HEK293 (cell line): ENCODE measurements around the gene PPP1R14B.

Experiments used
- BCL11A ChIP-seq: fragments of 450-650 bp; formaldehyde crosslinking; IDR thresholded peaks from 2 replicates; pipeline ENCODE4 v1.5.1; 2016; ENCODE audit warnings: low read depth, missing biosample characterization, missing genetic modification characterization
- BCL11B ChIP-seq: fragments of 450-650 bp; formaldehyde crosslinking; IDR thresholded peaks from 2 replicates; pipeline ENCODE4 v1.5.1; 2016; ENCODE audit warnings: low read depth, missing biosample characterization, missing genetic modification characterization
- BCL6B ChIP-seq: fragments of 450-650 bp; formaldehyde crosslinking; IDR thresholded peaks from 2 replicates; pipeline ENCODE4 v1.5.1; 2017; ENCODE audit warnings: missing biosample characterization, missing genetic modification characterization
- HIC1 ChIP-seq: fragments of 450-650 bp; formaldehyde crosslinking; IDR thresholded peaks from 2 replicates; pipeline ENCODE4 v1.5.1; 2016; ENCODE audit warnings: missing biosample characterization, missing genetic modification characterization
- OVOL3 ChIP-seq: fragments of 450-650 bp; formaldehyde crosslinking; IDR thresholded peaks from 2 replicates; pipeline ENCODE4 v1.5.1; 2016; ENCODE audit warnings: missing biosample characterization, missing genetic modification characterization
- SP2 ChIP-seq: fragments of 450-650 bp; formaldehyde crosslinking; IDR thresholded peaks from 2 replicates; pipeline ENCODE4 v1.5.1; 2016; ENCODE audit warnings: missing biosample characterization, missing genetic modification characterization
- SP3 ChIP-seq: fragments of 450-650 bp; formaldehyde crosslinking; IDR thresholded peaks from 2 replicates; pipeline ENCODE4 v1.5.1; 2016; ENCODE audit warnings: missing biosample characterization, missing genetic modification characterization
- ZBTB44 ChIP-seq: fragments of 450-650 bp; IDR thresholded peaks from 2 replicates; pipeline ENCODE4 v1.5.1; 2018; ENCODE audit warnings: missing biosample characterization, mild to moderate bottlenecking, missing genetic modification characterization
- ZBTB49 ChIP-seq: fragments of 450-650 bp; formaldehyde crosslinking; IDR thresholded peaks from 2 replicates; pipeline ENCODE4 v1.5.1; 2016; ENCODE audit warnings: missing biosample characterization, missing genetic modification characterization, low read depth
- ZNF140 ChIP-seq: fragments of 450-650 bp; formaldehyde crosslinking; IDR thresholded peaks from 2 replicates; pipeline ENCODE4 v1.5.1; 2016; ENCODE audit warnings: missing biosample characterization, missing genetic modification characterization
- ZNF148 ChIP-seq: fragments of 450-650 bp; formaldehyde crosslinking; IDR thresholded peaks from 2 replicates; pipeline ENCODE4 v1.5.0; 2017; ENCODE audit warnings: missing biosample characterization, missing genetic modification characterization, borderline replicate concordance
- ZNF2 ChIP-seq: fragments of 450-650 bp; formaldehyde crosslinking; IDR thresholded peaks from 2 replicates; pipeline ENCODE4 v1.5.1; 2016; ENCODE audit warnings: missing biosample characterization, missing genetic modification characterization
- ZNF223 ChIP-seq: fragments of 450-650 bp; formaldehyde crosslinking; IDR thresholded peaks from 2 replicates; pipeline ENCODE4 v1.5.1; 2016; ENCODE audit warnings: missing biosample characterization, missing genetic modification characterization
- ZNF24 ChIP-seq: fragments of 450-650 bp; formaldehyde crosslinking; IDR thresholded peaks from 2 replicates; pipeline ENCODE4 v1.5.1; 2016; ENCODE audit warnings: missing biosample characterization, missing genetic modification characterization
- ZNF274 ChIP-seq, 2 experiments: fragments of 200-500 bp in 1 of 2; fragments of 450-650 bp in 1 of 2; sonication (Bioruptor generic) in 1 of 2; formaldehyde crosslinking in 1 of 2; IDR thresholded peaks; 2 replicates each; pipeline versions ENCODE4 v1.5.1 to v1.6.1; 2014 to 2016; ENCODE audit warnings: borderline replicate concordance in 1 of 2, inconsistent platforms in 1 of 2, low read length in 1 of 2, missing biosample characterization in 1 of 2, missing genetic modification characterization in 1 of 2
- ZNF302 ChIP-seq: fragments of 450-650 bp; formaldehyde crosslinking; IDR thresholded peaks from 2 replicates; pipeline ENCODE4 v1.5.1; 2016; ENCODE audit warnings: missing biosample characterization, missing genetic modification characterization, low read depth
- ZNF324 ChIP-seq: fragments of 450-650 bp; formaldehyde crosslinking; IDR thresholded peaks from 2 replicates; pipeline ENCODE4 v1.5.1; 2016; ENCODE audit warnings: missing biosample characterization, missing genetic modification characterization
- ZNF366 ChIP-seq: fragments of 450-650 bp; formaldehyde crosslinking; conservative IDR thresholded peaks from 2 replicates; pipeline ENCODE4 v1.5.1; 2016; ENCODE audit warnings: missing biosample characterization, missing genetic modification characterization
- ZNF558 ChIP-seq: fragments of 450-650 bp; formaldehyde crosslinking; IDR thresholded peaks from 2 replicates; pipeline ENCODE4 v1.5.1; 2016; ENCODE audit warnings: missing biosample characterization, missing genetic modification characterization
- ZNF596 ChIP-seq: fragments of 450-650 bp; IDR thresholded peaks from 2 replicates; pipeline ENCODE4 v1.5.0; 2018; ENCODE audit warnings: missing biosample characterization, mild to moderate bottlenecking, missing genetic modification characterization, moderate library complexity
- ZNF629 ChIP-seq: fragments of 450-650 bp; formaldehyde crosslinking; IDR thresholded peaks from 2 replicates; pipeline ENCODE4 v1.5.1; 2017; ENCODE audit warnings: missing biosample characterization, missing genetic modification characterization
- ZNF692 ChIP-seq: fragments of 450-650 bp; formaldehyde crosslinking; IDR thresholded peaks from 2 replicates; pipeline ENCODE4 v1.5.1; 2016; ENCODE audit warnings: missing biosample characterization, missing genetic modification characterization
- ZNF777 ChIP-seq: fragments of 450-650 bp; formaldehyde crosslinking; IDR thresholded peaks from 2 replicates; pipeline ENCODE4 v1.5.1; 2017; ENCODE audit warnings: missing biosample characterization, missing genetic modification characterization, borderline replicate concordance
- ZNF830 ChIP-seq: fragments of 450-650 bp; IDR thresholded peaks from 2 replicates; pipeline ENCODE4 v1.5.0; 2018; ENCODE audit warnings: missing biosample characterization, missing genetic modification characterization, low read depth, mild to moderate bottlenecking, moderate library complexity
- ZNF837 ChIP-seq: fragments of 450-650 bp; formaldehyde crosslinking; IDR thresholded peaks from 2 replicates; pipeline ENCODE4 v1.5.1; 2016; ENCODE audit warnings: missing biosample characterization, missing genetic modification characterization
- ZSCAN5A ChIP-seq: fragments of 450-650 bp; formaldehyde crosslinking; IDR thresholded peaks from 2 replicates; pipeline ENCODE4 v1.5.1; 2016; ENCODE audit warnings: missing biosample characterization, missing genetic modification characterization

PPP1R14B gene

GRCh38 chr11:64251016-64251752 is 4.4 kb upstream of the PPP1R14B start, which contains the start of gene PLCB3 (continued):
- no peak for TF ChIP-seq ZNF596
- peak; percentile 21; the same call in 1 of the 2 replicates for TF ChIP-seq ZSCAN5A (tag by site-specific recombination)
- TF ChIP-seq ZNF302 (tag by site-specific recombination): no peak
- no peak for TF ChIP-seq ZNF777 (tag by site-specific recombination)
- no peak; the same call in none of the 2 replicates for TF ChIP-seq ZNF692 (tag by site-specific recombination)
- no peak for TF ChIP-seq ZNF2 (tag by site-specific recombination)
- TF ChIP-seq OVOL3 (tag by site-specific recombination): no peak
- peak; percentile 60 for TF ChIP-seq SP3 (tag by site-specific recombination)
- TF ChIP-seq ZNF223 (tag by site-specific recombination): no peak
- no peak for TF ChIP-seq SP2 (tag by site-specific recombination)
- TF ChIP-seq ZNF274 (IDR thresholded peaks at IDR 0.05; ENCODE audit: low read length): no peak
- TF ChIP-seq ZNF274 (tag by site-specific recombination; IDR thresholded peaks at IDR 0.05; ENCODE audit: borderline replicate concordance): no peak
- TF ChIP-seq ZNF324 (tag by site-specific recombination): peak; percentile 75; the same call in 1 of the 2 replicates
- TF ChIP-seq ZNF629 (tag by site-specific recombination): 0 out of 2 replicates have a peak, but pooled peaks have one; percentile 11
- no peak for TF ChIP-seq ZNF140 (tag by site-specific recombination)
- no peak for TF ChIP-seq ZBTB49
- no peak for TF ChIP-seq ZNF148
- no peak for TF ChIP-seq ZNF558 (tag by site-specific recombination)
- peak; percentile 36; the same call in 1 of the 2 replicates for TF ChIP-seq BCL11B (tag by site-specific recombination)
- TF ChIP-seq BCL11A (tag by site-specific recombination): no peak
- TF ChIP-seq ZNF24 (tag by site-specific recombination): peak; percentile 18; the same call in 1 of the 2 replicates
- TF ChIP-seq ZNF837 (tag by site-specific recombination): no peak
- TF ChIP-seq ZBTB44 (tag by site-specific recombination): no peak
- TF ChIP-seq BCL6B (tag by site-specific recombination): no peak
- TF ChIP-seq HIC1 (tag by site-specific recombination): no peak; the same call in 1 of the 2 replicates
- TF ChIP-seq ZNF366 (tag by site-specific recombination): no peak
- no peak for TF ChIP-seq ZNF830
